GM23248 (cell line): ENCODE measurements around the gene LAMA5. TPM values are rescaled to one million over a fixed set of nuclear protein-coding genes. Genes with fewer than 3 reads are reported as not detected.

Source experiments
- DNase-seq: peaks from one replicate; pipeline ENCODE4 v3.0.0-alpha.2; 2015
- H2AFZ ChIP-seq: fragments of 200-600 bp; sonication (generic); 2 replicates; pipeline ENCODE4 v1.6.1; 2016; ENCODE audit warnings: antibody characterized with exemption
- H3F3A ChIP-seq: fragments of 200-600 bp; sonication (generic); 2 replicates; pipeline ENCODE4 v1.6.1; 2016; ENCODE audit warnings: mild to moderate bottlenecking, antibody characterized with exemption, mixed run types; ENCODE audit not compliant: insufficient read depth
- H3K27ac ChIP-seq: fragments of 200-600 bp; sonication (generic); 2 replicates; pipeline ENCODE4 v1.5.1; 2016; ENCODE audit warnings: mild to moderate bottlenecking
- H3K27me3 ChIP-seq: fragments of 200-600 bp; sonication (generic); replicated peaks from 2 replicates; pipeline ENCODE4 v1.6.1; 2016; ENCODE audit warnings: mild to moderate bottlenecking; ENCODE audit not compliant: insufficient read depth
- H3K36me3 ChIP-seq: fragments of 200-600 bp; sonication (generic); 2 replicates; pipeline ENCODE4 v1.6.1; 2016; ENCODE audit warnings: low read depth, mild to moderate bottlenecking
- H3K4me1 ChIP-seq: fragments of 200-600 bp; sonication (generic); 2 replicates; pipeline ENCODE4 v1.6.1; 2016; ENCODE audit warnings: mild to moderate bottlenecking; ENCODE audit not compliant: insufficient read depth
- H3K4me2 ChIP-seq: fragments of 200-600 bp; sonication (generic); one replicate; pipeline ENCODE4 v1.6.1; 2016; ENCODE audit warnings: mild to moderate bottlenecking; ENCODE audit not compliant: unreplicated experiment
- H3K4me3 ChIP-seq: fragments of 200-600 bp; sonication (generic); 2 replicates; pipeline ENCODE4 v1.5.1; 2016; ENCODE audit warnings: mild to moderate bottlenecking
- H3K79me2 ChIP-seq: fragments of 200-600 bp; sonication (generic); 2 replicates; pipeline ENCODE4 v1.6.1; 2016; ENCODE audit warnings: mild to moderate bottlenecking; ENCODE audit not compliant: insufficient read depth
- H3K9ac ChIP-seq: fragments of 200-600 bp; sonication (generic); 2 replicates; pipeline ENCODE4 v1.6.1; 2016; ENCODE audit warnings: mild to moderate bottlenecking
- H3K9me2 ChIP-seq: fragments of 200-600 bp; sonication (generic); 2 replicates; pipeline ENCODE4 v1.6.1; 2016; ENCODE audit warnings: mixed run types, mild to moderate bottlenecking, moderate library complexity; ENCODE audit not compliant: insufficient read depth
- H3K9me3 ChIP-seq: fragments of 200-600 bp; sonication (generic); one replicate; pipeline ENCODE4 v1.6.1; 2017; ENCODE audit warnings: low read depth
- H4K20me1 ChIP-seq: fragments of 200-600 bp; sonication (generic); 2 replicates; pipeline ENCODE4 v1.6.0; 2016; ENCODE audit not compliant: insufficient read depth
- EZH2 ChIP-seq: fragments of 200-600 bp; sonication (generic); IDR thresholded peaks from 2 replicates; pipeline ENCODE4 v1.6.1; 2018; ENCODE audit warnings: antibody characterized with exemption, mild to moderate bottlenecking; ENCODE audit not compliant: insufficient read depth, poor library complexity, severe bottlenecking
- EZH2phosphoT487 ChIP-seq: fragments of 200-600 bp; sonication (generic); IDR thresholded peaks from 2 replicates; pipeline ENCODE4 v1.6.1; 2018; ENCODE audit warnings: antibody characterized with exemption, moderate library complexity, mild to moderate bottlenecking, low read depth; ENCODE audit not compliant: insufficient read depth
- WGBS, 2 experiments: methylation state at CpG; one replicate each; pipeline ENCODE4 v1.1.6; 2015 to 2017; ENCODE audit warnings: low lambda C conversion rate in 2 of 2, low coverage in 1 of 2; ENCODE audit errors: missing lambda C conversion rate in 2 of 2; 5-methylcytosine and 5-hydroxymethylcytosine counted together
- in situ Hi-C: fragments of 300-500 bp; cut with MboI; formaldehyde crosslinking; loops from 2 replicates; pipeline ENCODE4 v1.15.0; 2020
- polyA plus RNA-seq: library from polyadenylated mRNA; unstranded; fragments of >200 nt; fragmentation: Nextera tagmentation; extraction: Ambion mirVana; gene quantifications from 2 replicates; pipeline ENCODE4 v1.2.1, GENCODE V29; 2016
- total RNA-seq: library from RNA; depleted of rRNA; stranded (reverse); fragments of >200 nt; shearing (Covaris generic); gene quantifications from 2 replicates; pipeline ENCODE4 v1.2.3, GENCODE V29; 2014

Gene LAMA5
- total and polyA plus RNA-seq, 2 experiments from 2014 or later = 4.5 to 6.0 TPM

GRCh38 chr20:62400541-62400940 is 33.4 kb upstream of the LAMA5 start:
- H3K9me2 ChIP-seq = no peaks in the 10 kb centered on the region
- H3K27me3 ChIP-seq = no peaks in the 10 kb centered on the region
- no peaks in the 10 kb centered on the region for H3K9me3 ChIP-seq
- H2AFZ ChIP-seq = no peak overlapping the region
- H3K4me1 ChIP-seq = no peaks in the 10 kb centered on the region
- H3K4me2 ChIP-seq = no peak overlapping the region
- TF ChIP-seq EZH2phosphoT487 (no peak), EZH2 (no peak)
- no peak overlapping the region for H3K4me3 ChIP-seq
- H3K79me2 ChIP-seq = no peaks in the 10 kb centered on the region
- WGBS, 2 experiments = 70 to 78% methylated on average over 10 of the region's 10 CpGs
- in situ Hi-C loops = no loop called here
- no peaks in the 10 kb centered on the region for H3F3A ChIP-seq
- H4K20me1 ChIP-seq = no peaks in the 10 kb centered on the region
- no peak overlapping the region for H3K27ac ChIP-seq
- H3K36me3 ChIP-seq = no peaks in the 10 kb centered on the region
- no peak for DNase-seq
- no peak overlapping the region for H3K9ac ChIP-seq

GRCh38 chr20:62400021-62400420 is 32.9 kb upstream of the LAMA5 start:
- DNase-seq = no peak
- no peak for TF ChIP-seq EZH2
- no peak for TF ChIP-seq EZH2phosphoT487
- no peak overlapping the region for H3K4me2 ChIP-seq
- no peak overlapping the region for H3K4me3 ChIP-seq
- H3K79me2 ChIP-seq = no peaks in the 10 kb centered on the region
- H3K4me1 ChIP-seq = no peaks in the 10 kb centered on the region
- no peak overlapping the region for H3K27ac ChIP-seq
- H4K20me1 ChIP-seq = no peaks in the 10 kb centered on the region
- no peaks in the 10 kb centered on the region for H3K27me3 ChIP-seq
- no peaks in the 10 kb centered on the region for H3K9me2 ChIP-seq
- in situ Hi-C loops = no loop called here
- H2AFZ ChIP-seq = no peak overlapping the region
- H3F3A ChIP-seq = no peaks in the 10 kb centered on the region
- no peak overlapping the region for H3K9ac ChIP-seq
- H3K36me3 ChIP-seq = no peaks in the 10 kb centered on the region
- no peaks in the 10 kb centered on the region for H3K9me3 ChIP-seq
- 87 to 91% methylated on average over 6 to 7 of the region's 7 CpGs for WGBS, 2 experiments

- TF ChIP-seq EZH2phosphoT487 (no peak), EZH2 (no peak)
- in situ Hi-C loops = loop anchor here (25.0 kb wide), 1 partner anchor 386 kb away; no protein-coding TSS in a partner anchor
- 87 to 95% methylated on average over 13 to 19 of the region's 19 CpGs for WGBS, 2 experiments
Observed at GRCh38 chr20:62398120-62398821, 31.2 kb upstream of the LAMA5 start.

GRCh38 chr20:62396367-62397239 is 29.5 kb upstream of the LAMA5 start:
- H3K9me2 ChIP-seq = no peaks in the 10 kb centered on the region
- no peaks in the 10 kb centered on the region for H4K20me1 ChIP-seq
- H3K4me1 ChIP-seq = no peaks in the 10 kb centered on the region
- no peaks in the 10 kb centered on the region for H3K36me3 ChIP-seq
- WGBS, 2 experiments = 85 to 88% methylated on average over 32 to 34 of the region's 35 CpGs
- TF ChIP-seq EZH2 (no peak), EZH2phosphoT487 (no peak)
- no peaks in the 10 kb centered on the region for H3K79me2 ChIP-seq
- DNase-seq = no peak
- no peaks in the 10 kb centered on the region for H3F3A ChIP-seq
- no peak overlapping the region for H3K4me2 ChIP-seq
- no peak overlapping the region for H3K9ac ChIP-seq
- no peak overlapping the region for H2AFZ ChIP-seq
- no peak overlapping the region for H3K4me3 ChIP-seq
- no peaks in the 10 kb centered on the region for H3K9me3 ChIP-seq
- in situ Hi-C loops = loop anchor here (25.0 kb wide), 1 partner anchor 384 kb away; no protein-coding TSS in a partner anchor
- H3K27ac ChIP-seq = no peak overlapping the region
- no peaks in the 10 kb centered on the region for H3K27me3 ChIP-seq

More at GRCh38 chr20:62398120-62398821, 31.2 kb upstream of the LAMA5 start:
- H3F3A ChIP-seq = no peaks in the 10 kb centered on the region
- no peaks in the 10 kb centered on the region for H3K4me1 ChIP-seq
- no peak overlapping the region for H3K4me3 ChIP-seq
- H3K27ac ChIP-seq = no peak overlapping the region
- no peaks in the 10 kb centered on the region for H3K79me2 ChIP-seq
- no peaks in the 10 kb centered on the region for H3K27me3 ChIP-seq
- no peaks in the 10 kb centered on the region for H3K9me2 ChIP-seq
- H3K9ac ChIP-seq = no peak overlapping the region
- no peaks in the 10 kb centered on the region for H4K20me1 ChIP-seq
- no peak for DNase-seq
- no peak overlapping the region for H3K4me2 ChIP-seq
- H3K9me3 ChIP-seq = no peaks in the 10 kb centered on the region
- no peak overlapping the region for H2AFZ ChIP-seq
- H3K36me3 ChIP-seq = no peaks in the 10 kb centered on the region
